Tibial nerve (tissue), 3 donors: Measurements from ENCODE around the gene NWD2.

Experiments used
- POLR2A ChIP-seq, 2 donors: fragments of 450-650 bp; IDR thresholded peaks; one replicate each; pipeline ENCODE4 v1.6.1; 2017; ENCODE audit warnings: antibody characterized with exemption in 2 of 2, mild to moderate bottlenecking in 2 of 2, moderate library complexity in 2 of 2
- TF ChIP-seq, protein P1 (sequence below), 5 experiments: fragments of 200-600 bp in 3 of 5; fragments of 450-650 bp in 2 of 5; sonication (generic) in 3 of 5; IDR thresholded peaks; one replicate each; pipeline ENCODE4 v1.5.1; 2016 to 2019; ENCODE audit warnings: antibody characterized with exemption in 5 of 5, mild to moderate bottlenecking in 3 of 5, moderate library complexity in 2 of 5

DNA sequence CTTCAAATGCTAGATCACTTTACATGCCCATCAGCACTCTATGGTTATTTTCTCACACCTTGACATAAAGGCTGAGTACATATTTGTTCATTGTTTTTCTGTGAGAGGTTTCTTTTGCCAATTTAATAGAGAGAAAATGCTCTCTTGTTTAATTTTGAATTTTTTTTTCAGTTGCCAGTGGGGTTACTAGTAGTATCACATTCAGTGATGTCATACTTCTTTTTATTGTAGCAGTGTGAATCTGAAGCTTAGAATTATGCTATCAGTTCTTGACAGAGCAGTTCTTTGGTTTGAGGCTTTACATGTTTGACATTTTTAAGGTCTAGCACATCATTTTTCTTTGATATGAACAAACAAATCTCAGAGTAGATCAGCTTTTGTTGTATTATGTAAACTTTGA is 185.4 kb downstream of the NWD2 start:
- TF ChIP-seq, protein P1, sequence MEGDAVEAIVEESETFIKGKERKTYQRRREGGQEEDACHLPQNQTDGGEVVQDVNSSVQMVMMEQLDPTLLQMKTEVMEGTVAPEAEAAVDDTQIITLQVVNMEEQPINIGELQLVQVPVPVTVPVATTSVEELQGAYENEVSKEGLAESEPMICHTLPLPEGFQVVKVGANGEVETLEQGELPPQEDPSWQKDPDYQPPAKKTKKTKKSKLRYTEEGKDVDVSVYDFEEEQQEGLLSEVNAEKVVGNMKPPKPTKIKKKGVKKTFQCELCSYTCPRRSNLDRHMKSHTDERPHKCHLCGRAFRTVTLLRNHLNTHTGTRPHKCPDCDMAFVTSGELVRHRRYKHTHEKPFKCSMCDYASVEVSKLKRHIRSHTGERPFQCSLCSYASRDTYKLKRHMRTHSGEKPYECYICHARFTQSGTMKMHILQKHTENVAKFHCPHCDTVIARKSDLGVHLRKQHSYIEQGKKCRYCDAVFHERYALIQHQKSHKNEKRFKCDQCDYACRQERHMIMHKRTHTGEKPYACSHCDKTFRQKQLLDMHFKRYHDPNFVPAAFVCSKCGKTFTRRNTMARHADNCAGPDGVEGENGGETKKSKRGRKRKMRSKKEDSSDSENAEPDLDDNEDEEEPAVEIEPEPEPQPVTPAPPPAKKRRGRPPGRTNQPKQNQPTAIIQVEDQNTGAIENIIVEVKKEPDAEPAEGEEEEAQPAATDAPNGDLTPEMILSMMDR (IDR thresholded peaks at IDR 0.05) = no peak
- TF ChIP-seq POLR2A (IDR thresholded peaks at IDR 0.05) = no peak
